Renal cortical epithelial cell (primary cell): ENCODE data around the gene ECHDC3. TPM values are rescaled to one million over a fixed set of nuclear protein-coding genes. Genes with fewer than 3 reads are reported as not detected.

ENCODE experiments used
- DNase-seq: peaks from one replicate; pipeline ENCODE4 v3.0.0-alpha.2; 2011; ENCODE audit warnings: low read depth
- total RNA-seq: library from RNA; depleted of rRNA; stranded (reverse); fragments of >200 nt; gene quantifications from 2 replicates; pipeline ENCODE4 v1.2.3, GENCODE V29; 2014

Gene ECHDC3
- total RNA-seq, 1 donor from 2014 or later = 19.0 TPM

DNA sequence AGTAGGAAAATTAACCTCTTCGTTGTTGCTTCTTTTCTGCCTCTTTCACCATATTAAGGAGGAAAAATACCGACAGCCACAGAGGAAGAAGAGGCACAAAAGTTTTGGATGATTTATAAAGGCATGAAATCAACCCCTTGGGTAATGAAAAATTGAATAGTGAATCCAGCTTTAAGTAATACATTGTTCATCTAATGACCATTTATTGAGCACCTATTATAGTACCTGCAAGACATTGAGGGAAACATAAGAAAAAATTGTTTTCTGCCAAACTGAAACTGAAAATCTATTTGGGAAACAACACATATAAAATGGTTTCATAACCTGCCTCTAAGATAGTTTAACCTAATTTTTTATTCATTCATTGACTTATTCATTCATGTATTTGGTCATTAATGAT lies 8.2 kb downstream of the ECHDC3 start:
- no peak for DNase-seq

DNA sequence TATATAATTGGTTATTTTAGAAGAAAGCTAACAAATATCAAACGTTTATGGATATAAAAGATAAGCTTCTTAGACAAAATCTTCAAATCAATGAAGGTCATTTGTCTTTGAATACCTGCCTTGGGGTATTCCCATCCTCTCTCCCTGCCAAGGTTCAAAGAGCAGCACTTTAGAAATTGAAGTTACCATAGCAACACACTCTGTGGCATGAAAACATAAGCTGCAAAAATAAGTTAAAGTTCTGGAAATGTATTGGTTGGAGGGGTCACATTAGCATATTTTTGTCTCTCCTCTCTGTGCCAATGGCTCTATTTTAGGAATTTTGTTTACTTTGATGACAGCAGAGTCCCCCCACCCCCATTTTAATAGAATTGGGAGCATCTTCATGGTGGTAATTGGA lies 12.0 kb downstream of the ECHDC3 start:
- DNase-seq = no peak

DNA sequence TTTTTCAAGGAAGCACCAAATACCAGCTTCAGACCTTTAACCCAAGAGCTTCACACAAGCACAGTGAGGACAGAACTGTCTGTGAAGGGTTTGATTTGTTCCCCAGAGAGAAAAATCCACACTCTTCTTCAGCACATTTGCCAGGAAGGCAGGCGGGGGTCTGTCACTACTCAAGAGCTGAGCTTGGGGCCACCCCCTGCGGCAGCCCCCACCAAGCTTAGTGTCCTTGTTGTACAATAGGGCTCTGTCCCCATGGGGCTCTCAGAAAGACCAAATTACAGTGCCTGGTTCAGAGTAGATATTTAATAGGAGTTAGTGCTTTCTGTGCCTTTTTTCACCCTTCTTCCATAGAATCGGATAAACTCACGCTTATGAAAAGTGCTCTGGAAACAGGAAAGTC lies 12.4 kb downstream of the ECHDC3 start:
- DNase-seq = no peak

DNA sequence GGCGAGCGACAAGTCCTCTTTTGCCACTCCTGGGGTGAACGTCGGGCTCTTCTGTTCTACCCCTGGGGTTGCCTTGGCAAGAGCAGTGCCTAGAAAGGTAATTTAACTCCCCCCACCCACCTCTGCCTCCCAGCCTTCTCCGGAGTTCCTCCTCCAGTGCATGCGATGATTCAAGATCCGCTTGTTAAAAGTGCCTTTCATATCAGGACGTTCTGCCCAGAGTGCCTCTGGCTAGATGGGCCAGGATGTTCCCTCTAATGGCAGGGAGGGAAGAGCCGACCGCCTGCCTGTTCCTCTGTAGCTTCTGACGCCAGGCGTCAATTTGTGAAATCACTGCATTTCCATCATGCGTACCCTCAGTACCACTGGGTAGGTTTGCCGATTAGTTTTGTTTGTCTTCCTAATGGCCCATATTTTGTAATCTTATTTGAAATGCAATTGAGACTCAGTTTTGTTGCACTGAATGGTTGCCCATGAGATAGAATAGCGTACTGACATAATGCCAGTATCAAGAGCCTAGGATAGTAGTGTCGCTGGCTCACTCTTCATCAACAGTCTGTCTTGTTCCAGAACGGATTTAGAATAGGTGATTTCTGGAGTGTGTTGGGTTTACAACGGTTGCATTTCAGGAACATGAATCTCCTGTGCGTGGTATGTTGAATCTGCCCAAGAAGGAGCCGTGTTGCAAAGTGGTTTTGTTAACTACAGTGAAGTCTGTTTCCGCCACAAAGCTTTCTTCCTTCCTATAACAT lies 13.5 kb downstream of the ECHDC3 start:
- DNase-seq = no peak

DNA sequence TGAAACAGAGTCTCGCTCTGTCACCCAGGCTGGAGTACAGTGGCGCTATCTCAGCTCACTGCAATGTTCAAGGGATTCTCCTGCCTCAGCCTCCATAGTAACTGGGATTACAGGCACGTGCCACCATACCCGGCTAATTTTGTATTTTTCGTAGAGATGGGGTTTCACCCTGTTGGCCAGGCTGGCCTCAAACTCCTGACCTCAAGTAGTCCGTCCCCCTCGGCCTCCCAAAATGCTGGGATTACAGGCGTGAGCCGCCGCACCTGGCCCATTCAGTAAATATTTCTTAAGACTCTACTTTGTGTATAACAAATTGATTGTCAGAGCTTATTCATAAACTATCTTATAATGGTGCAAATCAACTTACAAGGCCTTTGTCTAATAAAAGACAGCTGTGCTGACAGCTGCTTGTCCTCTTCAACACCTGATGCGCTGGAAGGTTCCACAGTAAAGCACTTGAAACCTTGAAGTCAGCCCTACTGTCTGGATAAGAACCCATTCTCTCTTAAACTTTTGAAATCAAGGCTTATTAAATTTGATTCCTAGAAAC lies 14.7 kb downstream of the ECHDC3 start:
- no peak for DNase-seq

DNA sequence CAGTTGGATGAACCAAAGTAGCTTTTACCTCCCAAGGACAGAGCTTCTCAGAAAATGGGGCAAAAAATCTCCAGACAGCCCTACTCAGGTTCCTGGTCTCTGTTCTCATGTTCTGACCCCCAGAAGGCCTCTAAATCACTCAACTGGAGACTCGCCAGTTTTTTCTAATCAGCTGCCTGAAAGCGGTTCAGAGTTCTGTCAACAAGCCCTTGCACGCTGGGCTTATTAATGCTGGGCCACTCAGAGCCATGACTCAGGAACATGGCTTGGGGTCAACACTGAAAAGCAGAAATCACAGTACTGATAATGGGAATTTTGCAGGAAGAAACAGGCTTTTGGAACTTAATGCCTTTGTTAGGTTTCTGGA lies 15.3 kb downstream of the ECHDC3 start:
- DNase-seq = peak; percentile 93

DNA sequence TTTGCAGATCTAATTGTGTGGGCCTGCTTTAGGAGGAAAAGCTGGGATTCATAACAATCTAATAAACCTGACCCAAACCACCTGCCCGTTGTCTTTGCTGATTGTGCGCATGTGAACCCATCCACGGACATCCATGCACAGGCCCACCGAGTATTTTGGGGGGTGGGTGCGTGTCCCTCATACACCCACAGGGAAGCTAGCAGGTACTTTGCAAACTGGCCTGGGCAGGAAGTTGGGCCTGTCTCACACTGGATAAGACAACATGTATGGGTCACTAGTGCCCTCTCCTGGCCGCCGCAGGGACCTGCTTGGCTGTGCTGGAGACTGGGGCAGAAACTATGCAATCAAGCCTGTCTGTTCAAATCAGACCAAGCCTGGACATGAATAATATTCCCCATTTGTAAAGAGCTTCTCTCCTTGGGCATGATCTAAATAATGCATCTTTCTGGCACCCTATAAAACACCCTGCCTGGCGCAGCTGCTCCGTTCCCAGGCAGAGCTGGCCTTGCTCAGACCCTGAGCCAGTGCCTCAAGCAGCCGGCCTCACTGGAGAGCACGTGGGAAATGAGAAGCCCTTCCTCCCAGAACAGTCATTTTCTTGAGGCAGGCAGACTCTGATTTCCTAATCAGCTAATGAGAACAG lies 15.8 kb downstream of the ECHDC3 start:
- peak; percentile 63 for DNase-seq

DNA sequence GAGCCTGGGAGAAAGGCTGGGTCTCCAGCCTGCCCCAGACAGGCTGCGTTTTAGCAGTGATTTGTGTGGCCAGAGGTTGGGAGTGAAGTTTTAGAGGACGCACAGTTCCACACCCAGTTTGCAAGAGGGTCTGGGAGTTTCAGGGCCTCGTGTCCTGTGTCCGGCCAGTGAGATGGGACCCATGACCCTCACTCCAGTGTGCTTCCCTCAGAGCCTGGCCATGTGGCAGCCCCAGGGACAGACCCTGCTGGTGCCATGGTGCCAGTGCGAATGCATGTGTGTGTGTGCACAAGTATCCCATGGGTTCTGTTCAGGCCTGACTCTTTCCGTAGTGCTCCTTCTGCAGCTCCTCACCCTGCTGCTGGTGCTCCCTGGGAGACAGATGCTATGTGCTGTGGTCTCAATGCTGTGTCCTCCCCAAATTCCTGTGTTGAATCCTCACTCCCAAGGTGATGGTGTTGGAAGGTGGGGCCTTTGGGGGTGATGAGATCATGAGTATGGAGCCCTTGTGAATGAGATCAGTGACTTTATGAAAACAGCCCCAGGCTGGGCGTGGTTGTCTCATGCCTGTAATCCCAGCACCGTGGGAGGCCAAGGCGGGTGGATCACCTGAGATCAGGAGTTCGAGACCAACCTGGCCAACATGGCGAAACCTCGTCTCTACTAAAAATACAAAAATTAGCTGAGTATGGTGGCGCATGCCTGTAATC lies 16.5 kb downstream of the ECHDC3 start:
- no peak for DNase-seq

DNA sequence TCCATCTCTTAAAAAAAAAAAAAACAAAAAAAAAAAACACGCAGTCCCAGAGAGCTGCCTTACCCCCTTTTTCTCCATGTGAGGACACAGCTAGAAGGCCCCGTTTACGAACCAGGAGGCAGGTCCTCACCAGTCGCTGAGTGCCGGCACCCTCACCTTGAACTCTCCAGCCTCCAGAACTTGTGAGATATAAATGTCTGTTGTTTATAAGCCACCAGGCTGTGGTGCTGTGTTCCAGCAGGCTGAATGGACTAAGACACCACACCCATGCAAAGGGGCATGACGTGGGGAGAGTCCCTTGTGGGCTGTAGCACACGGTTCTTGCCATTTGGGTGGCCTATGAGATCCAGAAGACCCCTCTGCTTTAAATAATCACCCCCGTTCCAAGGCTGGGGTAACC lies 17.2 kb downstream of the ECHDC3 start:
- no peak for DNase-seq

DNA sequence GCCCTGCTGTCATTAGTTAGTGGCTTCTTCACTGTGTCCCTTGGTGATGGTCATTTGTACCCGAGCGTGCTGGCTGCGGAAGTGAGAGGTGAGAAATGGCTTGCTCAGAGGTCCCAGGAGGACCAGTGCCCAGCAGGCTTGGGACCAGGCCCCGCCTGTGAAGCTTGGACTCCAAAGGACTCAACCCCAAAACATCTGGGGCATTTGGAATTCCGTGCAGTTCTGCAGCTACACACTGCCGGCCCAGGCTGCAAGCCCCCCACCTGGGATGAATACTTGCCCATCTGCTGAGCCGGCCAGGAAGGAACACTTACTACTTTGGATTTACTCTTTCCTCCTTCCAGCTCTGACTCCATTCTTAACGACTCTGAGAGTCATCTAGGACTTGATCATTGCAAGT lies 18.0 kb downstream of the ECHDC3 start:
- no peak for DNase-seq

DNA sequence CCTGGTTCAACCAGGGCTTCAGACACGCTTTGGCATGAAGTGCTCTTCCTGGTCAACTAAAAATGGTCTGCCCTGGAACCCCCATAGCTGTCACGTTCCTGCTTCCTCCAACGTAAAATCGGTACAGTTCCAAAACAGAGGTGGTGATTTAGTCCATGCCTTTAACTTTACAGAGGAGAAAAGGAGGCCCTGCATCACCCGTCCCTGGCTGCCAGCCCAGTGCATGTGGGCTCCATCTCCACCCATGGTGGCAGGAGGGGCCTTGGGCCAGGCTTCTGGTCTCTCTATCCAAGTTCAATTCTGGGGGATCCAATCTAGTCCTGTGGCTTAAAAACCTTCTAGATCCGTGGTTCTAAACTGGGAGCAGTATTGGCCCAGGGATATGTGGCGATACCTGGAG lies 18.7 kb downstream of the ECHDC3 start:
- no peak for DNase-seq

DNA sequence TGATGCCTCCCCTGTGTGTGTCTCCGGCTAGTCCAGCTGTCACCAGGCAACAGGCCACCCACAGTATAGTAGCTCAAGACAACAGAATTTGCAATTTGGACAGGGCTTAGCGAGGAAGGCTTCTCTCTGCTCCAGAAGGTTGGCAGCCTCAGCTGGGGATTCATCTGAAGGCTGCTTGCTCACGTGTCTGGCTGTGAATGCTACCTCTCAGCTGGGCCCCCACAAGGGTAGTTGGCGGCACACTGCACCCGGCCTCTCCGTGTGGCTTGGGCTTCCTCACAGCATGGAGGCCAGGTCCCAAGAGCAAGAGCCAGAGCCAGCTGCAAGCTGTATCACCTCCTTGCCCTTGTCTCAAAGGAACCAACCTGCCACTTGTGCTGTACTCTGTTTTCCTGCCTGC lies 19.2 kb downstream of the ECHDC3 start:
- DNase-seq = no peak

DNA sequence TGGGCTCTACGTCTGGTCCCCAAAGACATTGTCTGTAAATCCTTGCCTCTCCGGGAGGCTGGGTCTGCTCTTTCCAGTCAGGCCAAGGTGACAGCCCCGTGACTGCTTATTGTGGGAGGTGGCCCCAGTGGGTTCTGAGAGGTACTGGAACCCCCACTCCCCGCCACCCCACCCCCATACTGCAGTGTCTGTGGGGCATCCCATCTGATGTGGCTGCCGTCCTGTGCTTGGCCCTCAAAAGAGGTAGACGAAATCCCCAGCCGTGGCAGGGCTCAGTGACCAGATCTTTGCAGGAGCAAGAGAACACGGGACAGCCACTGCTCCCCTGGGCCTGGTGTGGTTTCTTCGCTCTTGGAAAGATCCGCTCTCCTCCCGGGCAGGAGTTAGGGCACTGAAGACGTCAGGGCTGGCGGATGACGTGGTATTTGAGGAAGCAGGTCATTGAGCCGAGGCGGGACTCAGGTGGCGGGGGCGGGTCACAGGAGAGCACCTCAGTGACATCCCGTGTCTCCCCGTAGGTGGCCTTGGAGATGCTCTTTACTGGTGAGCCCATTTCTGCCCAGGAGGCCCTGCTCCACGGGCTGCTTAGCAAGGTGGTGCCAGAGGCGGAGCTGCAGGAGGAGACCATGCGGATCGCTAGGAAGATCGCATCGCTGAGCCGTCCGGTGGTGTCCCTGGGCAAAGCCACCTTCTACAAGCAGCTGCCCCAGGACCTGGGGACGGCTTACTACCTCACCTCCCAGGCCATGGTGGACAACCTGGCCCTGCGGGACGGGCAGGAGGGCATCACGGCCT lies 20.7 kb downstream of the ECHDC3 start:
- DNase-seq = no peak

DNA sequence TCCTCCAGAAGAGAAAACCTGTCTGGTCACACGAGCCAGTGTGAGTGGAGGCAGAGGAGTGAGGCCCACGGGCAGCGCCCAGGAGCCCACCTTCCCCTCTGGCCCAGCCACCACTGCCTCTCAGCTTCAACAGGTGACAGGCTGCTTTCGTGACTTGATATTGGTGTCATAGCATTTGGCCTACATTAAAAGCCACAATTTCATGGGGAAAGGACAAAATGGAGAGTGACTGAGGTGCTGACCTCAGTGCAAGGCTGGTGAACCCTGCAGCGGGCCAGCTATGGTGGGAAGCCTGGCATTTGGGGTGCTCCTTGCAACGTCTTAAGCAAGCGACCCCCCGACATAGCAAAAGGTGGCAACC lies 21.3 kb downstream of the ECHDC3 start:
- DNase-seq = no peak

DNA sequence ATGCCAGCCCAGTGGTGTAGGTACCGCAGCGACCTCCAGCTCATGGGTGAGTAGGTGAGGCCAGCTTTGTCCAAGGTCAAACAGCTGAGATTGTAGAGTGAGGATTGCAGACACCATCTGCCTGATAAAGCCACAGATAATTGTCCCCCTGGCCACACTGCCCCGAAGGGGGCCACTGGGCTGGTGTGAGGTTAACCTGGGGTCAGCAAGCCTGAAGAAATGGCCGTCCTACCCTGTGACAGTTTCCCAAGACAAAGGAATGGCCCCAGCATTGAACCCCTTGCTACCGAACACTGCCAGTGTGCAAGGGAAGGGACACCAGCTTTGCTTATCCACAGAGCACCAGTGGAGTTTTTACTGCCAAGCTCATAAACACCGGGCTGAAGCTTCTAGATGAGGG lies 23.0 kb downstream of the ECHDC3 start:
- no peak for DNase-seq

DNA sequence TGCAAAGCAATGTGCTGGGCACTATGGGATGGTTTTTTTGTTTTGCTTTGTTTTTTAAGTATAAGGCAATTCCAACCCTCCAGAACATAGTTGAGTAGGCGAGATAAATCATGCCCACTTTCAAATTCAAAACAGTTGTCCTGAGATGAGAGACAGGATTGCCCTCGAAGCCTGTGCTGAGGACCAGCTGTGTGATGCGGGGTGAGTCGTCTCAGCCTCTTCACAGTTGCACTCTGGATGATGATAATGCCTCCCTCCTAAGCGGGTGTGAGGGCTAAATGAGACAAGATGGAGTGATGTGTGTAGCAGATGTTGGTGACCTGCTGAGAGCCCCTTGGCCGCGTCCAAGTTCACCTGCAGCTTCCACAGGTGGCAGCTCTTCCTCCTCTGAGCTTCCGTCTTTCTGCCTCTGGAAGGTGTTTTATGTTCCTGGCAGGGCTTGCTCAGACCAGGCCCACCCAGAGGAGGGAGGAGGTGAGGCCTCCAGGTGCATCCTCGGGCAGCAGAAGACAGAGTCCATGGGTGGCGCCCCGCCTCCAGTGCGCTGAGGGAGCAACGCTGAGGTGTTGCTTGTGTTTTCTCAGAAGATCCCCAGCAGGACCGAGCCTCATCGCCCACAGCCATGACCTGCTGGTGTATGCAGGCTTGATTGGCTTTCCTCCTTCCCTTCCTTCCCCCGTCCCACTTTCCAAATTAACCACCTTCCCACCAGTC lies 30.6 kb downstream of the ECHDC3 start:
- DNase-seq = no peak

DNA sequence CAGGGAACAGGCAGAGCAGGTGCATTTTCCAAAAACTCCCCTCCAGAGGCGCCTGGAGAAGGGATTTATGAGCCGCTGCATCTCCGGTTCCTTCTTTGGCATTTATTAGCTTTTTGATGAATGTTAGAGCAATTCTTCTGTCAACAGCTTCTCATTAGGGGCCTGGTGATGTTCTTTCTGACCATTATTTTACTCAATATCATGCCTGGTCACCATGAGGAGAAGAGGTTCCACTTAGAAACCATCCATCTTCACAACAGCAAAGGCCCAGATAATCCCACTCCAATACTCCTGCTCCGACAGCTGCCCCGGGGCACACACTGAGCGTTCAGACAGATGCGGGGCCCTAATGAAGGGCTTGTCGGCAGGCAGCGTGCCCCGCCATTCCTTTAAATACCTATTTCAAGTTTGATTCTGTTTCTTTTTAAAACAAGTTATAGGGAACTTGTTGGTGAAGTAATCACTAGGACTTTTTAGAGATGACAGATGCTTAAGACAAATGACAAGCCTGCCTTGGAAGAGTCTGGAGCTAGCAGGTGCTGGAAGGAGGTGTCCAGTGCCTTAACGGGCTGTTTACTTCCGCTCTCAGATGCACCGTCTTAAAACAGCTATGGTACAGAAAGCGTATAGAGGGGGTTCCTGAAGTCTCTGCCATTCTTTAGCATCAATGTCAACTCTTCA lies 31.7 kb downstream of the ECHDC3 start:
- no peak for DNase-seq

DNA sequence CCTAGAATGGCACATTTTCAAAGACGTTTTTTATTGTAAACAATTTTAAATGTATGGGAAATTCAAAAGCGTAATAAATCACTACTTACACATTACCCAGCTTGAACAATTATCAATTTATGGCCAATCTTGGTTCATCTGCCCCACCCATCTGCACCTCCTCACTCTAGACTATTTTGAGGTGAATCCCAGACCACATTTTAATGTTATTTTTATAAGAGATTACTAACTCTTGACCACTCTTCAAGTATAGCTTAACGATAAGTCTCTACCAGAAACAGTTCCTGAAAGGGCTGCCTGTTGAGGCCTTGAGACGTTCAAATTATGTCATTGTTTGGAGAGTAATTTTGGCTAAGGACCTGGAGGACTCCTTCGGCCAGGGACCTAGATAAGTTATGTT lies 33.2 kb downstream of the ECHDC3 start:
- no peak for DNase-seq

DNA sequence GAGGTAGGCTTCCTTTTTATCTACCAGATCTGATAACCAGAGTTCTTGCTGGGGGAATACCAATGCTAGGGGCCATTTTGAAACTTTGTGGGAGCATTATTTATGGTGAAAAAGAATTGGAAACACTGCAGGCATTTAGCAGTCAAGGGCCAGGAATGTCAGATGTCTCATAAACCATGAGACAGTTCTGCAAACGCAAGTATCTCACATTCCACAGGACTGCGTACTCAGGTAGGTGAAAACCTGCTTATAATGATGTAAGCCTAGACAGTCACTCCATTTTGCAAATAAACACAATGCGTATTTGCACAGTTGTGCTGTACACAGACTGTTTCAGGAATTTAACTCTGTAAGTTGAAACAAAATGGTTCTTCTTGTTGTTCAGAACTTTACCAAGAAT lies 33.9 kb downstream of the ECHDC3 start:
- peak; percentile 26 for DNase-seq

DNA sequence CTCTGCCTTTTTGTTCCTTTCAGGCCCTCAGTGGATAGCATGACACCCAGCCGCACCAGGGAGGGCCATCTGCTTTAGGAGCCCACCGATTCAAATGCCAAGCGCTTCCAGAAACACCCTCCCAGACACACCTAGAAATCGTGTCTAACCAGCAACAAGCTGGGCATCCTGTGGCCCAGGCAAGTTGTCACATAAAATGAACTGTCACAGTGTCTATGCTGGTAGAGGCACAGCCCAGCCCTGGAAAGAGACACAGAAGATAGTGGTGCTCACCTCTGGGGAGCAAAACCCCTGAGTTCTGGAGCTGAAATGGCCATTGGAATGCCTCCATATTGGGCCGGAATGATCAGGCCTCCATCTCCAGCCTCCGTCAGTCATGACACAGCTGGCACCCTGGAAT lies 38.9 kb downstream of the ECHDC3 start:
- DNase-seq = no peak
